Esophagus squamous epithelium (tissue), 5 donors: Measurements from ENCODE around the gene DTX4. TPM values are rescaled to one million over a fixed set of nuclear protein-coding genes. Genes with fewer than 3 reads are reported as not detected.

Experiments
- DNase-seq: peaks from one replicate; lab custom pipeline; 2025; lab: John Stamatoyannopoulos, UW
- H3K27ac ChIP-seq, 4 donors: fragments of 200-600 bp; sonication (generic); one replicate each; pipeline ENCODE4 v1.5.1; 2016 to 2019; ENCODE audit warnings: mild to moderate bottlenecking in 1 of 4
- H3K27me3 ChIP-seq, 4 donors: fragments of 200-600 bp; sonication (generic); 1 replicate in 3 of 4; 2 replicates in 1 of 4; pipeline versions ENCODE4 v1.5.1 to v1.6.0; 2017 to 2021; ENCODE audit warnings: antibody characterized with exemption in 1 of 4
- H3K36me3 ChIP-seq, 3 donors: fragments of 200-600 bp; sonication (generic); one replicate each; pipeline ENCODE4 v1.5.1; 2016 to 2019
- H3K4me1 ChIP-seq, 3 donors: fragments of 200-600 bp; sonication (generic); one replicate each; pipeline ENCODE4 v1.5.1; 2017 to 2019
- H3K4me3 ChIP-seq, 4 donors: fragments of 200-600 bp; sonication (generic); 1 replicate in 3 of 4; 2 replicates in 1 of 4; pipeline ENCODE4 v1.5.1; 2016 to 2019; ENCODE audit warnings: mild to moderate bottlenecking in 2 of 4, moderate library complexity in 1 of 4
- H3K9me3 ChIP-seq, 3 donors: fragments of 200-600 bp; sonication (generic); one replicate each; pipeline ENCODE4 v1.5.1; 2016 to 2019
- POLR2A ChIP-seq, 4 donors: fragments of 450-650 bp; IDR thresholded peaks; one replicate each; pipeline ENCODE4 v1.6.1; 2017; ENCODE audit warnings: antibody characterized with exemption in 4 of 4, mild to moderate bottlenecking in 4 of 4, moderate library complexity in 3 of 4
- WGBS, 2 donors: methylation state at CpG; one replicate each; pipeline ENCODE4 v1.1.5; 2018; 5-methylcytosine and 5-hydroxymethylcytosine counted together
- intact Hi-C: fragments of 100-400 bp; cut with DNase I; formaldehyde crosslinking; loops from one replicate; pipeline ENCODE4 v1.15.0; 2022
- total RNA-seq, 4 donors: library from RNA; depleted of rRNA; stranded (reverse); fragments of >200 nt; gene quantifications; one replicate each; pipeline ENCODE4 v1.1.0, GENCODE V29; 2016
- TF ChIP-seq, protein P1 (sequence below), 6 experiments: fragments of 450-650 bp in 4 of 6; fragments of 200-600 bp in 2 of 6; sonication (generic) in 2 of 6; IDR thresholded peaks; one replicate each; pipeline ENCODE4 v1.5.1; 2016 to 2019; ENCODE audit warnings: antibody characterized with exemption in 6 of 6, mild to moderate bottlenecking in 4 of 6, moderate library complexity in 4 of 6
- donor health status: DM: yes; HTN: yes; CAD: no.

Gene DTX4
- total RNA-seq, 4 donors from 2014 or later = 2.4 to 8.4 (median 4.6) TPM

DNA sequence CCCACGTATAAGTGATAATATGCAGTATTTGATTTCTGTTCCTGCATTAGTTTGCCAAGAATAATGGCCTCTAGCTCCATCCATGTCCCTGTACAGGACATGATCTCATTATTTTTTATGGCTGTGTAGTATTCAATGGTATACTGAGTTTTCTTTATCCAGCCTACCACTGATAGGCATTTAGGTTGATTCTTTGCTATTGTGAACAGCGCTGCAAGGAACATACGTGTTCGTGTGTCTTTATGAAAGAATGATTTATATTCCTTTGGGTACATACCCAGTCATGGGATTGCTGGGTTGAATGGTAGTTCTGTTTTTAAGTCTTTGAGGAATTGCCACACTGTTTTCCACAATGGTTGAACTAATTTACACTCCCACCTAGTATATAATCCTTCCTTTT lies 30.7 kb upstream of the DTX4 start:
- intact Hi-C loops = no loop called here
- no peak overlapping the region for H3K4me3 ChIP-seq

DNA sequence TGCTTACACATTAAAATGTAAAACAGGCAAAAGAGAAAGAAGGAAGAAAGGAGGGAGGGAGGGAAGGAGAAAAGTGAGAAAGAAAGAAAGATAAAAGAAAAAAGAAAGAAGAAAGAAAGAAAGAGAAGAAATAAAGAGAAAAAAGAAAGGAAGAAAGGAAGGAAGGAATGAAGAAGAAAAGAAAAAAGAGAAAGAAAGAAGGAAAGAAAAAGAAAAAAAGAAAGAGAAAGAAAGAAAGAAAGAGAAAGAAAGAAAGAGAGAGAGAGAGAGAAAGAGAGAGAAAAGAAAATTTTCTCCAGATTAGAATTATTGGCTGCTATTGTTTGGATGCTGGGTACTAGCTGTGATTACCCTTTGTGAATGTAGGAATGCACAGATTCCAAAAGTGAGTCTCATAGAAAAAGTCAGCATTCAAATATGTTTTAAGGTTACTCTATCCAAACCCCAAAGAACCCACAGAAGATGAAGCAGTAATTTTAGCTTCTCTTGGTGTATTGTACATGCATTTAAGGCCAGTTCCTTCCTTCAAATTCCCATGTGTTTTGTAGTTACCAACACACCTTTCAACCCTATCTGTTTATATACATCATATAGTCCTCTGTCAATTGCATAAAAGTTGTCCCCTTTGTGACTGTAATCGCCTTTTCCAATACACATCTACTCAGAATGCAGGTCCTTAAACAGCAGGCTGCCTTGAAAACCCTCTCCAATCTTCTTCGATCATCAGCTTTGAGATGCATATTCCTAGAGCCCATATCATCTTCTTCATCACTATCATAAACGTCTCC lies 30.1 kb upstream of the DTX4 start:
- Histone ChIP-seq H3K36me3 (peaks cover 0 to 23% (median 0%) of the 10 kb centered on the region in 3 donors), H3K27me3 (no peaks in the 10 kb centered on the region), H3K9me3 (no peaks in the 10 kb centered on the region), H3K4me3 (peak overlapping the region; percentile 77 to 86 (median 80)), H3K27ac (peak overlapping the region; percentile 94 to 99 (median 96)), H3K4me1 (peaks cover 7 to 46% (median 18%) of the 10 kb centered on the region in 3 donors)
- no peak for TF ChIP-seq POLR2A (IDR thresholded peaks at IDR 0.05)
- TF ChIP-seq, protein P1, sequence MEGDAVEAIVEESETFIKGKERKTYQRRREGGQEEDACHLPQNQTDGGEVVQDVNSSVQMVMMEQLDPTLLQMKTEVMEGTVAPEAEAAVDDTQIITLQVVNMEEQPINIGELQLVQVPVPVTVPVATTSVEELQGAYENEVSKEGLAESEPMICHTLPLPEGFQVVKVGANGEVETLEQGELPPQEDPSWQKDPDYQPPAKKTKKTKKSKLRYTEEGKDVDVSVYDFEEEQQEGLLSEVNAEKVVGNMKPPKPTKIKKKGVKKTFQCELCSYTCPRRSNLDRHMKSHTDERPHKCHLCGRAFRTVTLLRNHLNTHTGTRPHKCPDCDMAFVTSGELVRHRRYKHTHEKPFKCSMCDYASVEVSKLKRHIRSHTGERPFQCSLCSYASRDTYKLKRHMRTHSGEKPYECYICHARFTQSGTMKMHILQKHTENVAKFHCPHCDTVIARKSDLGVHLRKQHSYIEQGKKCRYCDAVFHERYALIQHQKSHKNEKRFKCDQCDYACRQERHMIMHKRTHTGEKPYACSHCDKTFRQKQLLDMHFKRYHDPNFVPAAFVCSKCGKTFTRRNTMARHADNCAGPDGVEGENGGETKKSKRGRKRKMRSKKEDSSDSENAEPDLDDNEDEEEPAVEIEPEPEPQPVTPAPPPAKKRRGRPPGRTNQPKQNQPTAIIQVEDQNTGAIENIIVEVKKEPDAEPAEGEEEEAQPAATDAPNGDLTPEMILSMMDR (IDR thresholded peaks at IDR 0.05) = no peak
- no peak for DNase-seq
- intact Hi-C loops = no loop called here
- 1 to 4% methylated on average over 3 of the region's 3 CpGs for WGBS, 2 donors

More for the DNA sequence above, 30.7 kb upstream of the DTX4 start:
- Histone ChIP-seq H3K27me3 (no peaks in the 10 kb centered on the region), H3K27ac (no peak overlapping the region), H3K4me1 (peaks cover 7 to 47% (median 18%) of the 10 kb centered on the region in 3 donors), H3K36me3 (peaks cover 0 to 24% (median 0%) of the 10 kb centered on the region in 3 donors), H3K9me3 (no peaks in the 10 kb centered on the region)
- WGBS, 2 donors = 95 to 100% methylated on average over 4 of the region's 4 CpGs
- DNase-seq = no peak
- no peak for TF ChIP-seq POLR2A (IDR thresholded peaks at IDR 0.05)
- TF ChIP-seq, protein P1 (IDR thresholded peaks at IDR 0.05) = no peak

DNA sequence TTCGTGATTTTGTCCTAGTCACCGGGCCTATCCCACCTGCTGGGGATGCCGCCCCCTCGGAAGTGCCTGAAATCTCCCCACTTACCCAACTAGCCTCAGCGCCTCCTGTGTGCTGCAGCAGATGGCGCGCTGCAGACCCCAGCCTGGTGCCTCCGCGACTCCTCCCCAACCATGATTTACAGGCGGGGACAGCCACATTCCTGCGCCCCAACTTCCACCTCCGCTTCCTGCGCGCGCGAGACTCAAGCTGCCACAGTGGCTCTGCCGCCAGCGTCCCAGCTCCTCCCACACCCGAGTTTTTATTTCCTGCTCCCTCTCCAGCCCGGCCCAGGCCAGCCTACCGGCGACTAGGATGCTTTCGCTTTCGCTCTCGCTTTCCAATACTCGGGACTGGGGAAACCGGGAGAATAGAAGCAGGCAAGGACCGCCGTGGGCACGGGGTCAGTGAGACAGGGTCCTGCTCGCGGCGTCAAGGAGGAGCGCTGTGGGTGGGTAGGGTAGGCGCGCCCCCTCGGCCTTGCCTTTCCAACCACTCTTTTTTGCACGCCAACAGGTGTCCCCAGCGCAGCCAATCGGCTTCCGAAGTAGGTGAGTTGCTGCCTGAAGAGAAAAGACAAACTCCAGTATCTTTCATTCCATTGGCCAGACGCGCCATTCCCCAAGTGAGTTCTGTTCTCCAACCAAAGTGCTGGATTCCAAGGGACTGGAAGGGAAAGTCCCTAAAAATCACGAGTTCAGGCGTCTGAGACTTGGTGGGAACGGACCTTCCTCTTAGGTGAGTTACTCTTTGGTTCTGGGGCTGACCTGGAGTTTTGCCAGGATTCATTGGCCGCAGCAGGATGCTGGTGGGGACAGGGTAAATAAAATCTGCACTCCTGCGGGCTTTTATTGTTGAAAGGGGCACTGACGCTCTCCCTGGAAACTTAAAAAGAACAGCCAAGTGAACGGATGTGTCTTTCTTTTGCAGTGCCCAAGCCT lies 29.1 kb upstream of the DTX4 start, which contains the start of gene FAM111A:
Gene FAM111A, plus strand, starts transcription at position 327 of the 978 bp plus-strand sequence. CDS start 6,017 bp downstream, outside the sequence.
- Histone ChIP-seq H3K9me3 (no peaks in the 10 kb centered on the region), H3K27ac (peak within 1 kb of the TSS; percentile 94 to 99 (median 96)), H3K27me3 (no peaks in the 10 kb centered on the region), H3K4me3 (peak within 1 kb of the TSS; percentile 77 to 86 (median 80)), H3K4me1 (peaks cover 7 to 46% (median 18%) of the 10 kb centered on the region in 3 donors), H3K36me3 (peaks cover 0 to 17% (median 0%) of the 10 kb centered on the region in 3 donors)
- TF ChIP-seq POLR2A (IDR thresholded peaks at IDR 0.05) = peak in 1 of 4 donors; percentile 51
- TF ChIP-seq, protein P1 (IDR thresholded peaks at IDR 0.05) = peak in 4 of 6 experiments; percentile 10 to 24 (median 19)
- intact Hi-C loops = no loop called here
- DNase-seq = peak; percentile 36
- 0 to 1% methylated on average over 10 to 26 of the region's 50 CpGs for WGBS, 2 donors

DNA sequence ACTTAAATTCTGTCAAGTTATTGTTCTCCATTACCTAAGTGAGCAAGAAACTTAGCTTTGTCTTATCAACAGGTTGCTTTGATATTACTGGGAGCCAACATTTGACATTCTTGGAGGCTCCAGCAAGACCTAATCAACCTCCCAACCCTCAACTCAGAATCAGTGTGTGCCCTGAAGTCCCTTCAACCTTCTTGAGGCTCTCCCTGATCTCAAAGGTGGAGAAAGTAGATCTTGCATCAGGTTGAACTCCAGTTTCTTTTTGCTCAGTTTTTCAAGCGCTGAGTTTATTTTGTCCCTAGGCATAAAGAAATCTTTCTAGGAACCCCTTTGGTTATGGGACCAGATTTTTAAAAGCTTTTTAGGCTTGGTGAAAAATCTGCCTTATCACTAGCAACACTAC lies 27.8 kb upstream of the DTX4 start:
- intact Hi-C loops = no loop called here
- no peak for DNase-seq
- 81 to 88% methylated on average over 1 of the region's 1 CpG for WGBS, 2 donors

More for the DNA sequence above, 27.8 kb upstream of the DTX4 start:
- Histone ChIP-seq H3K36me3 (peaks cover 0 to 17% (median 0%) of the 10 kb centered on the region in 3 donors), H3K4me3 (peak overlapping the region; percentile 36 to 81 (median 64)), H3K27me3 (no peaks in the 10 kb centered on the region), H3K4me1 (peaks cover 7 to 46% (median 18%) of the 10 kb centered on the region in 3 donors), H3K27ac (peak overlapping the region; percentile 94 to 99 (median 96)), H3K9me3 (no peaks in the 10 kb centered on the region)
- TF ChIP-seq, protein P1 (IDR thresholded peaks at IDR 0.05) = no peak
- no peak for TF ChIP-seq POLR2A (IDR thresholded peaks at IDR 0.05)
